Vagina (tissue), 2 donors: Measurements from ENCODE around the gene HSPB1. TPM values are rescaled to one million over a fixed set of nuclear protein-coding genes. Genes with fewer than 3 reads are reported as not detected.
"Not testable (repeated sequence)": the region's sequence is repeated elsewhere in the genome, so short reads cannot be mapped to it uniquely, and the experiment has no call there.

Source experiments
- DNase-seq, 2 donors: peaks; one replicate each; pipeline ENCODE4 v3.0.0-alpha.2; 2017; ENCODE audit errors: extremely low spot score in 2 of 2
- H3K27ac ChIP-seq: fragments of 200-600 bp; sonication (generic); one replicate; pipeline ENCODE4 v1.5.1; 2019
- H3K27me3 ChIP-seq: fragments of 200-600 bp; sonication (generic); one replicate; pipeline ENCODE4 v1.5.1; 2019
- H3K36me3 ChIP-seq, 2 donors: fragments of 200-600 bp; sonication (generic); one replicate each; pipeline ENCODE4 v1.5.1; 2017 to 2019
- H3K4me1 ChIP-seq: fragments of 200-600 bp; sonication (generic); one replicate; pipeline ENCODE4 v1.5.1; 2019
- H3K4me3 ChIP-seq, 2 donors: fragments of 200-600 bp; sonication (generic); 1 replicate in 1 of 2; 2 replicates in 1 of 2; pipeline ENCODE4 v1.5.1; 2016 to 2019
- H3K9me3 ChIP-seq: fragments of 200-600 bp; sonication (generic); one replicate; pipeline ENCODE4 v1.5.1; 2019
- CTCF ChIP-seq, 3 experiments: fragments of 450-650 bp in 2 of 3; fragments of 200-600 bp in 1 of 3; sonication (generic) in 1 of 3; IDR thresholded peaks; one replicate each; pipeline ENCODE4 v1.5.1; 2017 to 2019; ENCODE audit warnings: antibody characterized with exemption in 3 of 3, mild to moderate bottlenecking in 2 of 3, moderate library complexity in 2 of 3
- POLR2A ChIP-seq, 2 donors: fragments of 450-650 bp; IDR thresholded peaks; one replicate each; pipeline ENCODE4 v1.6.1; 2017; ENCODE audit warnings: antibody characterized with exemption in 2 of 2, mild to moderate bottlenecking in 2 of 2, moderate library complexity in 2 of 2
- POLR2AphosphoS5 ChIP-seq, 2 donors: sonication (generic); formaldehyde crosslinking; IDR thresholded peaks; one replicate each; pipeline ENCODE4 v1.9.0; 2017; ENCODE audit warnings: antibody characterized with exemption in 2 of 2, mild to moderate bottlenecking in 2 of 2, low read depth in 1 of 2; ENCODE audit not compliant: insufficient read depth in 1 of 2
- intact Hi-C: fragments of 100-400 bp; cut with DNase I; formaldehyde crosslinking; loops from one replicate; pipeline ENCODE4 v1.15.1; 2023
- total RNA-seq: library from RNA; depleted of rRNA; stranded (reverse); fragments of >200 nt; gene quantifications from one replicate; pipeline ENCODE4 v1.2.3, GENCODE V29; 2016

Gene HSPB1
- total RNA-seq, 1 donor from 2014 or later: 3,606 TPM

GRCh38 chr7:76310102-76310957 lies 7.9 kb downstream of the HSPB1 start:
- Histone ChIP-seq H3K9me3 (no peaks in the 10 kb centered on the region), H3K27ac (peak overlapping the region; percentile 100), H3K4me3 (no peak overlapping the region), H3K36me3 (no peaks in the 10 kb centered on the region), H3K27me3 (no peaks in the 10 kb centered on the region), H3K4me1 (peaks cover 30% of the 10 kb centered on the region)
- intact Hi-C loops: no loop called here
- peak in 1 of 2 donors; percentile 86 for DNase-seq
- no peak for TF ChIP-seq CTCF (IDR thresholded peaks at IDR 0.05)
- TF ChIP-seq POLR2AphosphoS5 (IDR thresholded peaks at IDR 0.05; ENCODE audit: insufficient read depth in 1 of 2, low read depth in 1 of 2): peak in 1 of 2 donors; percentile 29

- H3K36me3 ChIP-seq, intact Hi-C loops, DNase-seq, H3K4me3 ChIP-seq, H3K9me3 ChIP-seq, H3K27me3 ChIP-seq: not testable (repeated sequence)
- peak overlapping the region; percentile 100 for H3K27ac ChIP-seq
- peaks cover 16% of the 10 kb centered on the region for H3K4me1 ChIP-seq
These were observed 9.4 kb downstream of the HSPB1 start for GRCh38 chr7:76311838-76312237.

- Histone ChIP-seq H3K4me1 (peaks cover 20% of the 10 kb centered on the region), H3K4me3 (no peak overlapping the region), H3K27ac (peak overlapping the region; percentile 100), H3K36me3 (no peaks in the 10 kb centered on the region), H3K9me3 (no peaks in the 10 kb centered on the region), H3K27me3 (no peaks in the 10 kb centered on the region)
- TF ChIP-seq CTCF (IDR thresholded peaks at IDR 0.05) (peak; percentile 100), POLR2A (IDR thresholded peaks at IDR 0.05) (no peak), POLR2AphosphoS5 (IDR thresholded peaks at IDR 0.05; ENCODE audit: insufficient read depth in 1 of 2, low read depth in 1 of 2) (peak; percentile 66 to 92)
- DNase-seq: no peak
- intact Hi-C loops: loop anchor here (1.0 kb wide), 1 partner anchor 23 kb away; no protein-coding TSS in a partner anchor
These were observed 11.7 kb downstream of the HSPB1 start for GRCh38 chr7:76314042-76314721.

GRCh38 chr7:76314740-76315139 lies 12.3 kb downstream of the HSPB1 start:
- H3K4me1 ChIP-seq: peaks cover 23% of the 10 kb centered on the region
- intact Hi-C loops: loop anchor here (1.0 kb wide), 1 partner anchor 23 kb away; no protein-coding TSS in a partner anchor
- not testable (repeated sequence) for DNase-seq

GRCh38 chr7:76315364-76315763 lies 12.9 kb downstream of the HSPB1 start:
- Histone ChIP-seq H3K36me3 (no peaks in the 10 kb centered on the region), H3K27ac (no peak overlapping the region), H3K9me3 (no peaks in the 10 kb centered on the region), H3K4me3 (no peak overlapping the region), H3K4me1 (peaks cover 21% of the 10 kb centered on the region), H3K27me3 (no peaks in the 10 kb centered on the region)
- TF ChIP-seq POLR2A (IDR thresholded peaks at IDR 0.05) (no peak), CTCF (IDR thresholded peaks at IDR 0.05) (no peak), POLR2AphosphoS5 (IDR thresholded peaks at IDR 0.05; ENCODE audit: insufficient read depth in 1 of 2, low read depth in 1 of 2) (no peak)
- peak in 1 of 2 donors; percentile 86 for DNase-seq
- intact Hi-C loops: no loop called here

More at GRCh38 chr7:76314740-76315139, 12.3 kb downstream of the HSPB1 start:
- not testable (repeated sequence) for H3K27me3 ChIP-seq, H3K4me3 ChIP-seq, H3K9me3 ChIP-seq, H3K36me3 ChIP-seq
- peak overlapping the region; percentile 100 for H3K27ac ChIP-seq
